Uterus (tissue), 4 donors: Measurements from ENCODE around the gene SLCO3A1. TPM values are rescaled to one million over a fixed set of nuclear protein-coding genes. Genes with fewer than 3 reads are reported as not detected.

Experiments
- DNase-seq, 2 donors: peaks; one replicate each; pipeline ENCODE4 v3.0.0-alpha.2; 2019 to 2020
- H3K27ac ChIP-seq, 2 donors: fragments of 200-600 bp; sonication (generic); 1 replicate in 1 of 2; 2 replicates in 1 of 2; pipeline ENCODE4 v1.5.1; 2016 to 2018
- H3K27me3 ChIP-seq, 2 donors: fragments of 200-600 bp; sonication (generic); one replicate each; pipeline ENCODE4 v1.5.1; 2018 to 2019; ENCODE audit warnings: control low read depth in 1 of 2
- H3K36me3 ChIP-seq, 2 donors: fragments of 200-600 bp; sonication (generic); one replicate each; pipeline ENCODE4 v1.5.1; 2019; ENCODE audit warnings: control low read depth in 1 of 2
- H3K4me1 ChIP-seq, 2 donors: fragments of 200-600 bp; sonication (generic); one replicate each; pipeline ENCODE4 v1.5.1; 2018 to 2019; ENCODE audit warnings: control low read depth in 1 of 2
- H3K4me3 ChIP-seq, 2 donors: fragments of 200-600 bp; sonication (generic); 1 replicate in 1 of 2; 2 replicates in 1 of 2; pipeline ENCODE4 v1.5.1; 2018 to 2019; ENCODE audit warnings: mild to moderate bottlenecking in 1 of 2
- H3K9me3 ChIP-seq, 2 donors: fragments of 200-600 bp; sonication (generic); one replicate each; pipeline ENCODE4 v1.5.1; 2019; ENCODE audit warnings: control low read depth in 1 of 2
- POLR2A ChIP-seq, 2 donors: fragments of 450-650 bp; IDR thresholded peaks; one replicate each; pipeline ENCODE4 v1.6.1; 2016; ENCODE audit warnings: antibody characterized with exemption in 2 of 2, mild to moderate bottlenecking in 1 of 2, moderate library complexity in 1 of 2
- intact Hi-C: fragments of 100-400 bp; cut with DNase I; formaldehyde crosslinking; loops from one replicate; pipeline ENCODE4 v1.15.1; 2023; ENCODE audit warnings: low total_unique reads
- total RNA-seq, 4 donors: library from RNA; depleted of rRNA in 3 of 4; stranded (reverse); fragments of >200 nt in 3 of 4; gene quantifications; one replicate each; pipeline versions ENCODE4 v1.1.0 to v1.2.4, GENCODE V29; 2014 to 2023
- TF ChIP-seq, protein P1 (sequence below), 4 experiments: fragments of 200-600 bp in 2 of 4; fragments of 450-650 bp in 2 of 4; sonication (generic) in 2 of 4; IDR thresholded peaks; one replicate each; pipeline ENCODE4 v1.5.1; 2016 to 2019; ENCODE audit warnings: antibody characterized with exemption in 4 of 4, mild to moderate bottlenecking in 2 of 4, moderate library complexity in 1 of 4
- donor health status: DM: yes; HTN: yes; CAD: no.

The SLCO3A1 gene
- total RNA-seq, 4 donors from 2014 or later = 4.4 to 26.1 (median 9.5) TPM

GRCh38 chr15:91927585-91927984, 74.1 kb downstream of the SLCO3A1 start:
- Histone ChIP-seq H3K4me3 (no peak overlapping the region), H3K27ac (peak overlapping the region; percentile 8 to 17), H3K4me1 (peaks cover 0 to 3% of the 10 kb centered on the region in 2 donors), H3K36me3 (no peaks in the 10 kb centered on the region), H3K27me3 (no peaks in the 10 kb centered on the region), H3K9me3 (no peaks in the 10 kb centered on the region)
- DNase-seq = no peak
- no peak for TF ChIP-seq POLR2A (IDR thresholded peaks at IDR 0.05)
- TF ChIP-seq, protein P1, sequence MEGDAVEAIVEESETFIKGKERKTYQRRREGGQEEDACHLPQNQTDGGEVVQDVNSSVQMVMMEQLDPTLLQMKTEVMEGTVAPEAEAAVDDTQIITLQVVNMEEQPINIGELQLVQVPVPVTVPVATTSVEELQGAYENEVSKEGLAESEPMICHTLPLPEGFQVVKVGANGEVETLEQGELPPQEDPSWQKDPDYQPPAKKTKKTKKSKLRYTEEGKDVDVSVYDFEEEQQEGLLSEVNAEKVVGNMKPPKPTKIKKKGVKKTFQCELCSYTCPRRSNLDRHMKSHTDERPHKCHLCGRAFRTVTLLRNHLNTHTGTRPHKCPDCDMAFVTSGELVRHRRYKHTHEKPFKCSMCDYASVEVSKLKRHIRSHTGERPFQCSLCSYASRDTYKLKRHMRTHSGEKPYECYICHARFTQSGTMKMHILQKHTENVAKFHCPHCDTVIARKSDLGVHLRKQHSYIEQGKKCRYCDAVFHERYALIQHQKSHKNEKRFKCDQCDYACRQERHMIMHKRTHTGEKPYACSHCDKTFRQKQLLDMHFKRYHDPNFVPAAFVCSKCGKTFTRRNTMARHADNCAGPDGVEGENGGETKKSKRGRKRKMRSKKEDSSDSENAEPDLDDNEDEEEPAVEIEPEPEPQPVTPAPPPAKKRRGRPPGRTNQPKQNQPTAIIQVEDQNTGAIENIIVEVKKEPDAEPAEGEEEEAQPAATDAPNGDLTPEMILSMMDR (IDR thresholded peaks at IDR 0.05) = no peak
- intact Hi-C loops = no loop called here

DNA sequence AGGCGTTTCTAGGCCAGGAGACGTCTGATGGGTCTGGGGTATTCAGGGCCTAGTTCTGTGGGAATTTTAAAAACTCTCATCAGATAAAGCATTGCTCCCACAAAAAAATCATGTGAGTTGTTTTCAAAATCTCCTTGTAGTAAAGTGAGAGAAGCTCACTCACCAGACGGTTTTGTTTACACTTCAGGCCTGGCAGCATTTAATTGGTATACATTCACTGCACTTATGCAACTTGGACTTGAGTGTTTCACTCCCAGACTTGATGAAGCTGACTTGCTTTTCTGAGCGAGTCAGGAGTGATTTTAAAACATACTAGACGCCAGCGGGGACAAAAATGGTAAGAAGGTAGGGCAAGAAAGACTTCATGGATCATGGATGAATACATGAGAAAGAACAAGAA, 75.2 kb downstream of the SLCO3A1 start:
- no peak for TF ChIP-seq POLR2A (IDR thresholded peaks at IDR 0.05)
- TF ChIP-seq, protein P1 (IDR thresholded peaks at IDR 0.05) = no peak
- H3K27ac ChIP-seq = no peak overlapping the region
- DNase-seq = no peak
- peaks cover 0 to 3% of the 10 kb centered on the region in 2 donors for H3K4me1 ChIP-seq
- H3K36me3 ChIP-seq = no peaks in the 10 kb centered on the region
- intact Hi-C loops = no loop called here
- H3K4me3 ChIP-seq = no peak overlapping the region
- no peaks in the 10 kb centered on the region for H3K27me3 ChIP-seq
- no peaks in the 10 kb centered on the region for H3K9me3 ChIP-seq

DNA sequence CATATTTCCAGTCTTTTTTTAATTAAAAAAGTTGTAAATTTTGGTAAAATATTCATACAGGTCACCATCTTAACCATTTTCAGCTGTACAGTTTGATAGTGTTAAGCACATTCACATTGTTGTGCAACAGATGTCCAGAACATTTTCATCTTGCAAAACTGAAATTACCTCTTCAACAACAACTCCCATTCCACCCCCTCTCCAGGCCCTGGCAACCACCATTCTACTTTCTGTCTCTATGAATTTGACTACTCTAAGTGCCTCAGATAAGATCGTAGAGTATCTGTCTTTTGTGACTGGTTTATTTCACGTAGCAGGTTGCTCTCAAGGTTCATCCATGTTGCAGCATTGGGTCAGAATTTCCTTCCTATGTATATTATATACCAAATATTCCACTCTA, 76.0 kb downstream of the SLCO3A1 start:
- Histone ChIP-seq H3K36me3 (no peaks in the 10 kb centered on the region), H3K9me3 (no peaks in the 10 kb centered on the region), H3K4me3 (no peak overlapping the region), H3K27ac (no peak overlapping the region), H3K4me1 (peaks cover 0 to 3% of the 10 kb centered on the region in 2 donors), H3K27me3 (no peaks in the 10 kb centered on the region)
- TF ChIP-seq, protein P1 (IDR thresholded peaks at IDR 0.05) = no peak
- no peak for TF ChIP-seq POLR2A (IDR thresholded peaks at IDR 0.05)
- peak; percentile 46 to 54 for DNase-seq
- intact Hi-C loops = no loop called here

GRCh38 chr15:91930092-91930491, 76.6 kb downstream of the SLCO3A1 start:
- Histone ChIP-seq H3K4me3 (no peak overlapping the region), H3K9me3 (no peaks in the 10 kb centered on the region), H3K4me1 (peaks cover 0 to 3% of the 10 kb centered on the region in 2 donors), H3K27ac (no peak overlapping the region), H3K36me3 (no peaks in the 10 kb centered on the region), H3K27me3 (no peaks in the 10 kb centered on the region)
- intact Hi-C loops = no loop called here
- no peak for DNase-seq
- TF ChIP-seq POLR2A (IDR thresholded peaks at IDR 0.05) = no peak
- TF ChIP-seq, protein P1 (IDR thresholded peaks at IDR 0.05) = no peak

GRCh38 chr15:91936182-91936775, 82.8 kb downstream of the SLCO3A1 start:
- no peak for DNase-seq
- no peaks in the 10 kb centered on the region for H3K36me3 ChIP-seq
- H3K4me1 ChIP-seq = no peaks in the 10 kb centered on the region
- H3K9me3 ChIP-seq = no peaks in the 10 kb centered on the region
- intact Hi-C loops = no loop called here
- TF ChIP-seq, protein P1 (IDR thresholded peaks at IDR 0.05) = no peak
- TF ChIP-seq POLR2A (IDR thresholded peaks at IDR 0.05) = no peak
- H3K27me3 ChIP-seq = no peaks in the 10 kb centered on the region
- peak overlapping the region in 1 of 2 donors; percentile 17 for H3K27ac ChIP-seq
- H3K4me3 ChIP-seq = no peak overlapping the region
